DND-41 (cell line): ENCODE measurements around the gene REP15.
A peak's percentile ranks its signal among the peaks of the same experiment; 100 is the strongest.
"Not testable (repeated sequence)": the region's sequence is repeated elsewhere in the genome, so short reads cannot be mapped to it uniquely, and the experiment has no call there.

Source experiments
- ATAC-seq: fragments of 200-7000 bp; cut with Tn5 transposase; 3 replicates; pipeline ENCODE4 v1.9.1; 2021; ENCODE audit warnings: low read depth; ENCODE audit not compliant: insufficient read depth
- DNase-seq: peaks from one replicate; pipeline ENCODE4 v3.0.0-alpha.2; 2020
- H2AFZ ChIP-seq: 2 replicates; pipeline ENCODE4 v1.6.0; 2012; ENCODE audit warnings: low read depth, low read length
- H3K27ac ChIP-seq: 2 replicates; pipeline ENCODE4 v1.5.1; 2012; ENCODE audit warnings: low read length, inconsistent platforms
- H3K27me3 ChIP-seq: fragments of 200-600 bp; sonication (generic); 2 replicates; pipeline ENCODE4 v1.6.0; 2012; ENCODE audit warnings: low read length, mild to moderate bottlenecking, inconsistent platforms; ENCODE audit not compliant: insufficient read depth, poor library complexity
- H3K36me3 ChIP-seq: 2 replicates; pipeline ENCODE4 v1.5.1; 2012; ENCODE audit warnings: low read length, inconsistent platforms; ENCODE audit not compliant: insufficient read depth
- H3K4me1 ChIP-seq: 2 replicates; pipeline ENCODE4 v1.5.1; 2012; ENCODE audit warnings: mild to moderate bottlenecking, low read length; ENCODE audit not compliant: insufficient read depth
- H3K4me2 ChIP-seq: 2 replicates; pipeline ENCODE4 v1.6.0; 2012; ENCODE audit warnings: mild to moderate bottlenecking, moderate library complexity, low read length, inconsistent platforms; ENCODE audit not compliant: insufficient read depth
- H3K4me3 ChIP-seq, 2 experiments: fragments of 200-600 bp in 1 of 2; shearing (Covaris generic) in 1 of 2; 2 replicates each; pipeline ENCODE4 v1.5.1; 2012 to 2016; ENCODE audit warnings: inconsistent platforms in 2 of 2, low read length in 2 of 2, mild to moderate bottlenecking in 2 of 2, low read depth in 1 of 2, moderate library complexity in 1 of 2
- H3K79me2 ChIP-seq: 2 replicates; pipeline ENCODE4 v1.6.0; 2012; ENCODE audit warnings: low read length, inconsistent platforms; ENCODE audit not compliant: insufficient read depth
- H3K9ac ChIP-seq: 2 replicates; pipeline ENCODE4 v1.6.0; 2012; ENCODE audit warnings: low read depth, mild to moderate bottlenecking, inconsistent platforms, low read length, moderate library complexity
- H3K9me3 ChIP-seq: 2 replicates; pipeline ENCODE4 v1.5.1; 2012; ENCODE audit warnings: low read length, moderate library complexity, mild to moderate bottlenecking, inconsistent platforms; ENCODE audit not compliant: insufficient read depth, severe bottlenecking
- H4K20me1 ChIP-seq: 2 replicates; pipeline ENCODE4 v1.6.0; 2012; ENCODE audit warnings: low read length; ENCODE audit not compliant: insufficient read depth
- EZH2 ChIP-seq: IDR thresholded peaks from 3 replicates; pipeline ENCODE4 v1.6.1; 2012; ENCODE audit warnings: borderline replicate concordance, low read depth, mild to moderate bottlenecking, moderate library complexity, low read length, inconsistent platforms; ENCODE audit not compliant: severe bottlenecking
- TF ChIP-seq, protein P1 (sequence below): IDR thresholded peaks from 2 replicates; pipeline ENCODE4 v1.5.1; 2012; ENCODE audit warnings: borderline replicate concordance, low read length, moderate library complexity, mild to moderate bottlenecking; ENCODE audit not compliant: poor library complexity, severe bottlenecking; ENCODE audit errors: extremely low read depth

Gene REP15

GRCh38 chr12:27732281-27732680, 36.0 kb downstream of the REP15 start:
- no peak overlapping the region for H3K9ac ChIP-seq
- H3K4me2 ChIP-seq: no peak overlapping the region
- TF ChIP-seq, protein P1, sequence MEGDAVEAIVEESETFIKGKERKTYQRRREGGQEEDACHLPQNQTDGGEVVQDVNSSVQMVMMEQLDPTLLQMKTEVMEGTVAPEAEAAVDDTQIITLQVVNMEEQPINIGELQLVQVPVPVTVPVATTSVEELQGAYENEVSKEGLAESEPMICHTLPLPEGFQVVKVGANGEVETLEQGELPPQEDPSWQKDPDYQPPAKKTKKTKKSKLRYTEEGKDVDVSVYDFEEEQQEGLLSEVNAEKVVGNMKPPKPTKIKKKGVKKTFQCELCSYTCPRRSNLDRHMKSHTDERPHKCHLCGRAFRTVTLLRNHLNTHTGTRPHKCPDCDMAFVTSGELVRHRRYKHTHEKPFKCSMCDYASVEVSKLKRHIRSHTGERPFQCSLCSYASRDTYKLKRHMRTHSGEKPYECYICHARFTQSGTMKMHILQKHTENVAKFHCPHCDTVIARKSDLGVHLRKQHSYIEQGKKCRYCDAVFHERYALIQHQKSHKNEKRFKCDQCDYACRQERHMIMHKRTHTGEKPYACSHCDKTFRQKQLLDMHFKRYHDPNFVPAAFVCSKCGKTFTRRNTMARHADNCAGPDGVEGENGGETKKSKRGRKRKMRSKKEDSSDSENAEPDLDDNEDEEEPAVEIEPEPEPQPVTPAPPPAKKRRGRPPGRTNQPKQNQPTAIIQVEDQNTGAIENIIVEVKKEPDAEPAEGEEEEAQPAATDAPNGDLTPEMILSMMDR: peak; percentile 58
- no peak for TF ChIP-seq EZH2
- ATAC-seq (peak; percentile 86), DNase-seq (peak; percentile 31)
- peaks cover 2% of the 10 kb centered on the region; the same call in 1 of the 2 replicates for H4K20me1 ChIP-seq
- no peaks in the 10 kb centered on the region for H3K9me3 ChIP-seq
- H3K36me3 ChIP-seq: peaks cover 64% of the 10 kb centered on the region
- H3K79me2 ChIP-seq: 0 out of 2 replicates have a peak, but pooled peaks cover 3% of the 10 kb centered on the region
- no peak overlapping the region for H2AFZ ChIP-seq
- no peak overlapping the region for H3K27ac ChIP-seq
- no peaks in the 10 kb centered on the region for H3K27me3 ChIP-seq
- H3K4me3 ChIP-seq: no peak overlapping the region
- H3K4me1 ChIP-seq: no peaks in the 10 kb centered on the region

DNA sequence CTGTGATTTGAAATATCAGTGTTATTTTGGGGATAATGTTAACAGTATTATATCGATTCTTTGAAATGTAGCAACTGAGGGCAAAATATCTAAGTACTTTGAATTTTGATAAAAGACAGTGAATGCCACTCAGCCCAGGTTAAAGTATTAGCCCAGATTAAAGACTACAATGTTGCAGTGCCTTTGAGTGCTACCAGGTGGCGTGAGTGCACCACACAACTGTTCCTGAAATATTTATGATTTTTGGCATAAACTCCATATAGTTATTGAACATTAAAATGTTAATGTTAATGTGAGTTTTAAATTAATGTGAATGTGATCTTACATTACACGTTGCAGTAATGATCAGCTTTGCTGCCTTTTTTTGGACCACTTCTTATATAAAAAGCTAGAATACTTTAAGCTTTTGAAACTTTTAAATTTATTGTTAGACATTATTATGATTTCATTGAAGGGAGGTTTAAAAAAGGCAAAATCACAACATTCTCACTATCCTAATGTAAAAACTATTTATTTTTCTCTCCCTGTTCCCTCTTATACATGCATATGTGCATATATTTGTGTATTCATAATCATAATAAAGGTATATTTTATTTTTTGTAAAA, 36.9 kb downstream of the REP15 start:
- Histone ChIP-seq H3K36me3 (peaks cover 69% of the 10 kb centered on the region), H4K20me1 (peaks cover 2% of the 10 kb centered on the region; the same call in 1 of the 2 replicates), H3K4me3 (no peak overlapping the region), H3K27me3 (no peaks in the 10 kb centered on the region), H3K4me2 (no peak overlapping the region), H3K79me2 (0 out of 2 replicates have a peak, but pooled peaks cover 3% of the 10 kb centered on the region), H3K9me3 (no peaks in the 10 kb centered on the region), H3K4me1 (no peaks in the 10 kb centered on the region), H3K9ac (no peak overlapping the region), H3K27ac (no peak overlapping the region), H2AFZ (no peak overlapping the region)
- DNase-seq: peak; percentile 38
- peak; percentile 76 for ATAC-seq
- TF ChIP-seq, protein P1: peak; percentile 86
- TF ChIP-seq EZH2: no peak

- Histone ChIP-seq H3K4me3 (no peak overlapping the region), H3K27me3 (no peaks in the 10 kb centered on the region), H2AFZ (no peak overlapping the region), H3K9ac (no peak overlapping the region), H3K9me3 (no peaks in the 10 kb centered on the region), H4K20me1 (peaks cover 2% of the 10 kb centered on the region; the same call in 1 of the 2 replicates), H3K79me2 (0 out of 2 replicates have a peak, but pooled peaks cover 2% of the 10 kb centered on the region), H3K4me2 (no peak overlapping the region), H3K36me3 (peaks cover 71% of the 10 kb centered on the region), H3K4me1 (no peaks in the 10 kb centered on the region), H3K27ac (no peak overlapping the region)
- TF ChIP-seq, protein P1: no peak
- TF ChIP-seq EZH2: no peak
- no peak for DNase-seq
- ATAC-seq: no peak
Observed at GRCh38 chr12:27733791-27734190, 37.5 kb downstream of the REP15 start.

DNA sequence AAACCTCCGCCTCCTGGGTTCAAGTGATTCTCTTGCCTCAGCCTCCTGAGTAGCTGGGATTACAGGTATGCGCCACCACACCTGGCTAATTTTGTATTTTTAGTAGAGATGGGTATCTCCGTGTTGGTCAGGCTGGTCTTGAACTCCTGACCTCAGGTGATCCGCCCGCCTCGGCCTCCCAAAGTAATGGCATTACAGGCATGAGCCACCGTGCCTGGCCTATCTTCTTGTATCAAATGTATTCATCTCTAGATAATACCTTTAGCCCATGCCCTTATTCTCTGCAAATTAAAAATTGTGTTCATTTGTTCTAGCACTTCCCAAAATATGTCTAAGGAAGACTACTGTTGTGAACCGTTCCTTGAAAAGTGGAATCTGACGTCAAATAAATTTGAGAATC, 38.1 kb downstream of the REP15 start:
- not testable (repeated sequence) for H3K4me2 ChIP-seq, ATAC-seq, H3K27me3 ChIP-seq, H3K27ac ChIP-seq, DNase-seq, H3K9me3 ChIP-seq, H3K79me2 ChIP-seq, H3K4me1 ChIP-seq, H3K4me3 ChIP-seq, H3K9ac ChIP-seq, H2AFZ ChIP-seq, H4K20me1 ChIP-seq
- peaks cover 72% of the 10 kb centered on the region for H3K36me3 ChIP-seq
